HG03432 (cell line): Measurements from ENCODE around the gene TSTD2.
"Not testable (repeated sequence)": the region's sequence is repeated elsewhere in the genome, so short reads cannot be mapped to it uniquely, and the experiment has no call there.

ENCODE experiments used
- ATAC-seq: cut with Tn5 transposase; IDR thresholded peaks from one replicate; pipeline ENCODE4 v1.9.1; 2021; ENCODE audit warnings: mild to moderate bottlenecking, moderate library complexity; ENCODE audit not compliant: unreplicated experiment

The TSTD2 gene

GRCh38 chr9:97593960-97594359, 39.2 kb downstream of the TSTD2 start:
- no peak for ATAC-seq

DNA sequence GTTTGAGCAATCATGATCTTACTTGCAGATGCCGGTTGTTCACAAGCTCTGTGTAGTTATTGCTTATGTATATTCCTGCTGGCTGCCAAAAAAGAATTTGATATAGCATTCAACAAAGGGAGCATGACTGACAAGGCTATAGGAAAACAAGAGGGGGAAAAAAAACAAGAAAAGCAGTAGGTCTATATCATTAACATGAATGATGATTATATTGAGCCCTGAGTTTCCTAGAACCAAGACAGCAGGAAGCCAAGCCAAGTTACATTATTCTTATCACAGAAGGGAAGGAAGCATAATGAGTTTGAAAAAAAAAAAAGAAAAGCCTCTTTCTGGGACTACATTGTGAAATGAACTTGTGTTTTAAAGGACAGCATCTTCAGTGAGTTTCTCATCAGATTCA, 41.0 kb downstream of the TSTD2 start:
- no peak for ATAC-seq

DNA sequence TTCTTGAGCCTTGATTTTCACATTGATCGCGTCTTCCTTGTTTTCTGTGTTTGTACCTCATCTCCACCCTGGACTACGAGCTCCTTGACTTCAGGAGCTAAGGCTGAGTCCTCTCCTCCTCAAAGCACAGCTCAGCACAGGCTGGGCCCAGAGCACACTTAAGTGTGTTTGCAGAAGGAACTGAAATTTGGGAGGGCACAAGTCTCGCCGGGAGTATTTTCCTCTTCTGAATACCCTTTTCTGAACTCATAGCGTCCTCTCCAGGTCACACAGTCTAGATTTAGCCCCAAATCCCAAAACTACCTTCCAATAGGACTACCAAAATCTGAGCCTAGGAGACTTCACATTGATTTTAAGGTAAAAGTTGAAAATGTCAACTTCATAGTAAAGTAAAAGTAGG, 41.6 kb downstream of the TSTD2 start:
- ATAC-seq, result no peak

GRCh38 chr9:97586909-97587308, 46.3 kb downstream of the TSTD2 start:
- not testable (repeated sequence) for ATAC-seq

- not testable (repeated sequence) for ATAC-seq
Measured at GRCh38 chr9:97584778-97585177, 48.4 kb downstream of the TSTD2 start.

GRCh38 chr9:97581590-97581989, 51.6 kb downstream of the TSTD2 start:
- not testable (repeated sequence) for ATAC-seq

DNA sequence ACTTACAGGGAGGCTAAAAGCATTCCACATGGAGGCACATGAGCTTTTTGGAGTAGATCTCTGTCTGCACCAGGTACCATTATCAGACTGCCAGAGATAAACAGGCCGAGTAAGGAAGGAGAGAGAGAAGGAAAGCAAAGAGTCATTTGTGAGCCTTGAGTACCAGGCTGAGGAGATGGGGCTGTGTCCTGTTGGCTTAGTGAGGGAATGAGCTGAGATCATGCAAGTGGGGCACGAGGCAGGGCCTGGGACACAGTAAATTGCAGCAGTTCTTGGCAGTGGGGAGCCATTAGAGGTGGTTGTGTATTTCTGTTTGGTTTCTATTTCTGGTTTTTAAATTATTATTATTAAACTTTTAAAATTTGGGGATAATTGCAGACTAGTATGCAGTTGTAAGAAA, 53.3 kb downstream of the TSTD2 start:
- no peak for ATAC-seq

GRCh38 chr9:97578846-97579245, 54.3 kb downstream of the TSTD2 start:
- ATAC-seq, result no peak

GRCh38 chr9:97577051-97577450, 56.1 kb downstream of the TSTD2 start:
- no peak for ATAC-seq

DNA sequence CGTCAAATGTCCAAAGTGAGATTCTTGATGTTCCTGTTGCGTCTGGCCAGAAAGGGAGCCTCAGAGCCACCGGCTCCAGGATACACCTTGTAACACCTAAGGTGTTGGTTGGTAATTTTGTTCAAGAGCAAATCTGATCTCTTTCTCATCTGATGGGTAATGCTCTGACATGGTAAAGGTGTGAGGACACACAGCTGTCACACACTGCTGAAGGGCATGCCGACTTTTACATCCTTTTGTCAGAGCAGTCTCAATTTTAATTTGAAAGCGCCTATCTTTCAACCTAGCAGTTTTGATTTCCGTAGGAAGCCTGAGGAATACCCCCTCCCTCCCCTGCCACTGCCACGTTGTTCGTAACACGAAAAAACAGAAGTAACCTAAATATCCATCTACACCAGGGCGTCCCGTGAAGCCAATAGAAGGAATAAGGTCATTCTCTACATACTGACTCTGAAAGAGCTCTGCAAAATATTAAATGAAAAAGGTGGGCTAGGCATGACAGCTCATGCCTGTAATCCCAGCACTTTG, 57.4 kb downstream of the TSTD2 start:
- ATAC-seq, result no peak

DNA sequence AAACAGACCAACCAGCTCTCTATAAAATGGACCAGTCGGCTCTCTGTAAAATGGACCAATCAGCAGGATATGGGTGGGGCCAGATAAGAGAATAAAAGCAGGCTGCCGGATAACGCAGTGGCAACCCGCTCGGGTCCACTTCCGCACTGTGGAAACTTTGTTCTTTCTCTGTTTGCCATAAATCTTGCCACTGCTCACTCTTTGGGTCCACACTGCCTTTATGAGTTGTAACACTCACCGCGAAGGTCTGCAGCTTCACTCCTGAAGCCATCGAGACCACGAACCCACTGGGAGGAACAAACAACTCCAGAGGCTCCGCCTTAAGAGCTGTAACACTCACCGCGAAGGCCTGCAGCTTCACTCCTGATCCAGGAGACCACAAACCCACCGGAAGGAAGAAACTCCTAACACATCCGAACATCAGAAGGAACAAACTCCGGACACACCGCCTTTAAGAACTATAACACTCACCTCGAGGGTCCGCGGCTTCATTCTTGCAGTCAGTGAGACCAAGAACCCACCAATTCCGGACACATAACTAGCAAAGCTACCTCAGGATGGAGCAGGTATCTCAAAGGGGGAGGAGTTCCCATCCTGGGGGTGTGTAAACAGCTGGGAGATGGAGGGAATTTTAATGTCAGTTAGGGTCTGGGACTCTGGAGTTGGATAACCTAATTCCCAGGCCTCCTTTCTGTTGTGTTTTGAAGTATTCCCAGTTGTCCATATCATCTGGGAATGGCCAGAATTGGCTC, 58.1 kb downstream of the TSTD2 start:
- ATAC-seq, result not testable (repeated sequence)

GRCh38 chr9:97574101-97574571, 59.0 kb downstream of the TSTD2 start:
- ATAC-seq, result not testable (repeated sequence)

DNA sequence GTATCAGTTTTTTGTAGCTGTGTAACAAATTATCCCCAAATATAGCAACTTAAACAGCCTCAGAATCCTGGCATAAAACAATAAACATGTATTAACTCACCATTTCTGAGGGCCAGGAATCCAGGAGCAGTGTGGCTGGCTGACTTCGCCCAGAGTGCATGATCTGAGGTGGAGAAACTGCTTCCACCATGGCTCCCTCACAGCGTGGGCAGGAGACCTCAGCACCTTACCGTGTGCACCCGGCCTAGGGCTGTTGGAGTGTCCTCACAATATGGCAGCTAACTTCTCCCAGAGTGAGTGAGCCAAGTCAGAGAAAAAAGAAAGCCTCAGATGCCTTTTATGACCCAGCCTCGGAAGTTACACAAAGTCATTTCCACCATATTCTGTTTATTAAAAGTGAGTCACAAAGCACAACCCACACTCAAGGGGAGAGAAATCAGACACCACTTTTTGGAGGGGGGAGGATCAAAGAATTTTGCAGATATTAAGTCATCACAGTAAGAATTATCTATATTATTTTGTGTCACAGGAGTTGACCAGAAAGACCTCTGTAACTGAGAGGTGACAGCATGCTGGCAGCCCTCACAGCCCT, 59.6 kb downstream of the TSTD2 start:
- ATAC-seq, result no peak

- ATAC-seq, result no peak
Measured at GRCh38 chr9:97572892-97573365, 60.2 kb downstream of the TSTD2 start.

DNA sequence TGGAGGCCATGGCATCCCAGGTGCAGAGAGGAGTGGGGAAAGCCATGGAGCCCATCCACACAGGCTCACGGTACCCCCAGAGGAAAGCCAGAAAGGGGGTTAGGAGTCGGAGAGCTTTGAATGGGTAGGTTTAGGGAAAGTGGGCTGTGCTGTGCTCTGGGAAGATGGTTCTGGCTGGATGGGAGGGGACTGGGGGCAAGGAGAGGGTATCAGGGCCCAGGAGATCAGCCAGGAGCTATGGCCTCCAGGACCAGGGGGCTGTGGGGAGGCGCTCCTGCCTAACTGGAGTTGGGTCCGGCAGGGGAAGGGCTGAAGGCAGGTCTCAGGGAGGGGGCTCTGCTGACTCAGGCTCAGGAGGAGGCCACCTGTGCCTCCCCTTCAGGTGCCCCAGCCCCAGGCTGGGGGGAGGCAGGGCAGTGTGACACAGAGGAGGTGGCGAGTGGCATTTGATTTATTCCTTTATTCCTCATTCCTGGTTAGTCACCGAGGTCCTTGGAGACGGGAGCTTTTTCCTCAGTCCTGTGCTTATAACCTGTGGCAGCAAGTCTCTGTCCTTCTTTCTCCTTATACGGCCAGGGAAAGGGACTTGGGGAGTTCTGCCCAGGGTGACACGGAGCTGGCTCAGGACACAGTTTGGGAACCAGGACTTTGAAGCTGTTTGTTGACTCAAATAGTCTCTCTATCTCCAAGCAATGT, 60.8 kb downstream of the TSTD2 start:
- no peak for ATAC-seq

- no peak for ATAC-seq
Measured at GRCh38 chr9:97571664-97572063, 61.5 kb downstream of the TSTD2 start.

- ATAC-seq, result no peak
Measured at GRCh38 chr9:97570899-97571298, 62.3 kb downstream of the TSTD2 start.

DNA sequence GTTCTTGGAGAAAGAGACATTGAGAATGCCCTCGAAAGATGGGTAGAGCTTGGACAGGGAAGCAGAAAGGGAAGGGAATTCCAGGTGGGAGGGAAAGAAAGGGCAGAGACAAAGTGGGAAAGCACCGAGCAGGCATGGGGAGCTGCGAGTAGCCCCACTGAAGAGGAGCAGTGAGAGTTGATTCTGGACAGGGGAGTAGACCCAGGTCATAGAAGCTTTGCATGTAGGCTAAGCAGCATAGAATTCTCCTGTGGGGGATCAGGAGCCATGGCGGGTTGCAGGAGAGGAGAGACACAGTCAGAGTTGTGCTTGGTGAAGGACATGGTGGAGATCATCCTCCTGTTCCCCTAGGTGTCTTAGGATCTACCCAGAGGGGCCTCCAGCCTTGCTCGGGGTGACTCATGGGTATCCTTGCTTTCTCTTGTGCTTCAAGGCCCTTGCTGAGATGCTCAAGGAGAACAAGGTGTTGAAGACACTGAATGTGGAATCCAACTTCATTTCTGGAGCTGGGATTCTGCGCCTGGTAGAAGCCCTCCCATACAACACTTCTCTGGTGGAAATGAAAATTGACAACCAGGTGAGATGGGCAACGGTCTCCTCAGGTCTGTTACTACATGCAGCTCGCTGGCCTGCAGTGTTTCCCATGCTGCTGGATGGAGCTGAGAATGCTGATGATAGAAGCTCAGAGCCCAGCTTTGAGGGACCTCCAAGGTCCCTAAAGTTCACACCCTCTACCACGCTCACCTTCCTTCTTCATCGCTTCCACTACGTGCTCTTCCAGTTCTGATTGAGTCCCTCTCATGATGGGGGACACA, 64.5 kb downstream of the TSTD2 start:
- no peak for ATAC-seq

- ATAC-seq, result no peak
Measured at GRCh38 chr9:97567894-97568202, 65.3 kb downstream of the TSTD2 start.

DNA sequence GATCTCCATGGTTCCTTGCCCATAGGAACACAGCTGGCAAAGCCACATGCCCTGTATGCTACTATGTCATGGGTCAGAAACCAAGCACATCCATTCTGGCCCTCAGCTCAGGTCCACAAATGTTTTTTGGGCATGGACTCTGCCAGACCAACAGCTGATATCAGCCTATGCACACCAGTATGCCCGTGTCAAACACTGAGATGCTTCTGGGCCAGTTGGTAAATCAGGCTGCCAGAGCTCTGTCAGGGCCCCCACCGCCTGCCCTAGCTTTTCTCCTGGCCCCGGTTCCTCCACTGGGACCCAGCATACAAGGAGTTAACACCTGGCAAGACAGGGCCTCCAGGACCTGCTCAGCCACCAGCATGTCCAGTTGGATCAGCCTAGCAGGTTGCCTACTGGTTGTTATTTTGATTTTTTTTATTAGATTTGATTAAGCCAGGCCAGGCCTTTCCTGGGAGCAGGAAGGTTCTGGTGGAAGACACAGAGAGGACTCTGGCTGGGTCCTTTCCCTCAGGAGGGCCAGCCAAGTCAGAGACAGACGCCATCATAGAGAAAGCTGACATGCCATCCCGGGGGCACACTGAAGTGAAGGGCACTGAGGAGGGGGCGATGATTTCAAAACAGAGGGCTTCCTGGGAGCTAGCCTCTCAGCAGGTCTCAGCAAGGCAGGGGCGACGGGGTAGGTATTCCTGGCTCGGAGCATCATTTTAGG, 65.8 kb downstream of the TSTD2 start:
- no peak for ATAC-seq
